GM21367 (cell line): ENCODE measurements around the gene HERC4.
A peak's percentile ranks its signal among the peaks of the same experiment; 100 is the strongest.
"Not testable (repeated sequence)": the region's sequence is repeated elsewhere in the genome, so short reads cannot be mapped to it uniquely, and the experiment has no call there.

Experiments
- ATAC-seq: cut with Tn5 transposase; IDR thresholded peaks from one replicate; pipeline ENCODE4 v1.9.1; 2021; ENCODE audit not compliant: unreplicated experiment

Gene HERC4

DNA sequence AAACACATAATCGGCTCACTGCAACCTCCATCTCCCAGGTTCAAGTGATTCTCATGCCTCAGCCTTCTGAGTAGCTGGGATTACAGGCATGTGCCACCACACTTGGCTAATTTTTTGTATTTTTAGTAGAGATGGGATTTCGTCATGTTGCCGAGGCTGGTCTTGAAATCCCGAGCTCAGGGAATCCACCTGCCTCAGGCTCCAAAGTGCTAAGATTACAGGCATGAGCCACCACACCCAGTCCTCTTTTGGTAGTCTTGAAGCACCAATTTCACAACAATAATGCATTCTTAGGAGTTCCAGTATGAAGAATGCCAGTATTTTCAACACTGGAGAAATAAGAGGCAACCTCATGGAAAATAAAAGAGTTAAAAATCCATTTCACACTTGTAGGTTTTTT, 109.0 kb downstream of the HERC4 start:
- not testable (repeated sequence) for ATAC-seq

- no peak for ATAC-seq
Measured at GRCh38 chr10:67965456-67965855, 109.6 kb downstream of the HERC4 start.

GRCh38 chr10:67959839-67960476, 115.1 kb downstream of the HERC4 start:
- no peak for ATAC-seq

DNA sequence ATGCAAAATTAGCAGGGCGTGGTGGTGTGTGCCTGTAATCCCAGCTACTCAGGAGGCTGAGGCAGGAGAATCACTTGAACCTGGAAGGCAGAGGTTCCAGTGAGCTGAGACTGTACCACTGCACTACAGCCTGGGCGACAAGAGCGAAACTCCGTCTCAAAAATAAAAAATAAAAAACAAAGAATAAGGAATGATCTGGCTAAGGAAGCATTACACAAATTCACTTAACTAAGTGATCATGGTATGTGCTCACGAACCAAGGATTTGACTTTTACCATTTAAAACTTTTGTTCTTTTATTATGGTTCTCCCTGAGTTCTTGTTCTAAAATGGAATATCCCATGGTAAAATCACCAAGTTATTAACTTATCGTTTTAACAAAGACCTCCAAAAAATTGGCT, 119.5 kb downstream of the HERC4 start:
- no peak for ATAC-seq

GRCh38 chr10:67943917-67944316, 131.2 kb downstream of the HERC4 start:
- ATAC-seq = no peak

DNA sequence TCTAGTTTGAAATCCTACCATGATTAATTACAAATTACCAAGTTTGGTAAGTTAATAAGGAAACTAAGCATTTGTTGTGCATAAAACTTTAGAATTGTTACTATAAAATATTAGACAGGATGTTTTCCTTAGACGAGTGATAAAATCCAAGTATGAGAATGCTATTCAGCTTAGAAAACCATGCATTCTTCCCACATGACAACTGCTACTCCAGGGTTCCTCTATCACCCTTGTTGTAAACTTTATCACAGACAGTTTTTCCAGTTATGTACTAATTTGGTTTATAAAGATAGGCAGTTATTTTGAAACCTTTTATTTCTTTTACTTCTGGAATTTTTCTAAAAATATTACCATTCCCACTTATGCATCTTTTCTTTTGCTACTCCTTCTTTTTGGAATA, 138.7 kb downstream of the HERC4 start:
- no peak for ATAC-seq

- ATAC-seq = no peak
Measured at GRCh38 chr10:67935223-67935622, 139.9 kb downstream of the HERC4 start.

- ATAC-seq = no peak
Measured at GRCh38 chr10:67934336-67934735, 140.7 kb downstream of the HERC4 start.

- no peak for ATAC-seq
Measured at GRCh38 chr10:67933199-67933598, 141.9 kb downstream of the HERC4 start.

DNA sequence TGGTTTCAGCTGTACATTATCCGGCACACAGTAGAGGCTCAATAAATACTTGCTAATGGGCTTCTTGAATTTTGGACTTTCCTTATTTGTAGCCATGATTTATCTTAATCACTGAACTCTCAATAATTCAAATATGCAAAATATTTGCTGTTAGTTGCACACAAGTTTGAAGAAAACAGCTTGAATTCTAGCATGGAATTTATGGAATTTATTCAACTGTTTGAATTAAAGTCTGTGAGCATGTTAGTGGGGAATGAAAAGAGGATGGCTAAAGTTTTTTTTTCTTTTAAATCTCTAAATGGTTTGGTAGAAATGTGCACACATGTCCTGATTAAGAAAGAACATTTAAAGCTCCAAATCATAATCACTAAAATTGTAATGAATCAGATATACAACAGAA, 148.1 kb downstream of the HERC4 start:
- no peak for ATAC-seq

DNA sequence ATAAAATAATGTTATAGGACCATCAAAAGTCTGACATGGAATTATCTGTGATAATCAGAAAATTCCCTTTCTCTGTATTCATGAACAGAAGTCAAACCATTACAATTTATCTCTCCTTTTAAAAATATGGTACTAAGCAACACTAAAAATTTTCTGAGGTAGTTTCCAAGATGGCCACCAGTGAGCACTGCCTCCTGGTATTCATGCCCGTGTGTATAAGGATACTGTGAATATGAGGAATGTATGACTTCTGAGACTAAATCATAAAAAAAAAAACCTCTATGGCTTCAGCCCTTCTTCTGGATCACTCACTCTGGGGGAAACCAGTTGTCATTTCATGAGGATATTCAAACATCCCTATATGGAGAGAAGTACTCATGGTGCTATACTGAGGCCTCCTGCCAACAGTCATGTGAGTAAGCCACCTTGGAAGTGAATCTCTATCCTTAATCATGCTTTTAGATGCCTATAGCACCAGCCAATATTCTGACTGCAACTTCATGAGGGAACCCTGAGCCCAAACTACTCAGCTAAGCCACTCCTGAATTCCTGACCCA, 149.6 kb downstream of the HERC4 start:
- no peak for ATAC-seq

GRCh38 chr10:67924136-67924535, 150.9 kb downstream of the HERC4 start:
- ATAC-seq = no peak

GRCh38 chr10:67923551-67923950, 151.5 kb downstream of the HERC4 start:
- no peak for ATAC-seq

DNA sequence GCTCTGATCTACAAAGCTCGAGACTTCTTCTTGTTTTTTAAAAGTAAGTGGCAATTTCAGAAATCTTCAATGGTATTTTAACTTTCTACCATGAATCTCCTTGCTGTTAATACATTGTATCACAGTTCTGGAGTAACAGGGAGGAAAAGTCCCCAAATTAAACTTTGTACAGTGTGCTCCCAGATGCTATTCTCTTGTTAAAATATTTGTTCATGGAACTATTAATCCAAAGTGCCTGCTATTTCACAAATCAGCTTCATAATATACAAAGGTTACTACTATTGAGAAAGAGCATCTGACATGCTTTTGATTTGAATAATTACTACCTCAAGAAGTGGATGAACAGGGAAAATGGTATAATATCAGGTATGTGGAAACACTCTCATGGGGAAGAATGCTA, 154.0 kb downstream of the HERC4 start:
- ATAC-seq = no peak

DNA sequence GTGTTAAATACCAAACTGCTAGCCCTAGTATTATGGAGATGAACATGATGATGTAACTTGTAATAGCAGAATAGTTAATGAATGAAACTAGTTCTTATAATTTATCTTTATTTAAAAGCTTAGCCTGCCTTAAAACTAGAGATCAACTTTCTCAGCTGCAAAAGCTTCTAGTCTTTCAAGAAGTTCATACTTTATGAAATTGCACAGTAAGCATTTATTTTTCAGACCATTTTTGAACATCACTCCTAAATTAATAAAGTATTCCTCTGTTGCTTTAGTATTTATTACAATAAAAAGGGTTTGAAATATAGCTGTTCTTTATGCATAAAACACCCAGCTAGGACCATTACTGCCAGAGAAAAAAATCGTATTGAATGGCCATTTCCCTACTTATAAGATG, 157.4 kb downstream of the HERC4 start:
- ATAC-seq = no peak

GRCh38 chr10:67917169-67917568, 157.9 kb downstream of the HERC4 start:
- ATAC-seq = no peak

GRCh38 chr10:67914777-67915340, 160.2 kb downstream of the HERC4 start:
- no peak for ATAC-seq

DNA sequence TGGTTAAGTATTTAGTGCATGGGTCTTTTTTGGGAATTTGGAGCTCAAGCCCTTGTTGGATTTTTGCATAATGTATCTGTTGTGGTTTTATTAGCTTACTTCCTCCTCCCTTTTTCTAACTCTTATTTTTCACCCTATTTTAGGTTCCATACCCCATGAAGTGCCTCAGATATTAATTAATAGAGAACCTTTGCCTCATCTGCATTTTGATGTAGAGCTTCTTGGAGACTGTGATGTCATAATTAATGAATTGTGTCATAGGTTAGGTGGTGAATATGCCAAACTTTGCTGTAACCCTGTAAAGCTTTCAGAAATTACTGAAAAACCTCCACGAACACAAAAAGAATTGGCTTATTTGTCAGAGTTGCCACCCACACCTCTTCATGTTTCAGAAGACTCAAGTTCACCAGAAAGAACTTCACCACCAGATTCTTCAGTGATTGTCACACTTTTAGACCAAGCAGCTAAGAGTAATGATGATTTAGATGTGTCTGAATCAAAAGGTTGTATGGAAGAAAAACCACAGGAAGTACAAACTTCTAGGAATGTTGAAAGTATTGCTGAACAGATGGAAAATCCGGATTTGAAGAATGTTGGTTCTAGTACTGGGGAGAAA, 162.6 kb downstream of the HERC4 start:
- no peak for ATAC-seq

DNA sequence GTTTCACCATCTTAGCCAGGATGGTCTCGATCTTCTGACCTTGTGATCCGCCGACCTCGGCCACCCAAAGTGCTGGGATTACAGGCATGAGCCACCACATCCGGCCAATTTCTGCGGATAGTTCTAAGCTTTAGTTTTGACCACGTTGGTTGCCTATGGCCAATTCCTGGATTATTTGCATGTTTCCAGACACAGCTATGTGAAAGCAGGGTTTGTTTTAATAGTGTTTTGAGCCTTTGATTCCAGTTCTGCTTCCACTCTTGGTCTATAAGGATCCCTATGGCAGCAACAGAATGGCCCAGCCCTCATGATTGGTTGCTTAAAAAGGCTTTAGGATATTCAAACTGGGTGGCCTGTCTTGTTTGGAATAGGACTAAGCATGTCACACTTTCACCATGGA, 171.5 kb downstream of the HERC4 start:
- ATAC-seq = no peak

- no peak for ATAC-seq
Measured at GRCh38 chr10:67893637-67894036, 181.4 kb downstream of the HERC4 start.

DNA sequence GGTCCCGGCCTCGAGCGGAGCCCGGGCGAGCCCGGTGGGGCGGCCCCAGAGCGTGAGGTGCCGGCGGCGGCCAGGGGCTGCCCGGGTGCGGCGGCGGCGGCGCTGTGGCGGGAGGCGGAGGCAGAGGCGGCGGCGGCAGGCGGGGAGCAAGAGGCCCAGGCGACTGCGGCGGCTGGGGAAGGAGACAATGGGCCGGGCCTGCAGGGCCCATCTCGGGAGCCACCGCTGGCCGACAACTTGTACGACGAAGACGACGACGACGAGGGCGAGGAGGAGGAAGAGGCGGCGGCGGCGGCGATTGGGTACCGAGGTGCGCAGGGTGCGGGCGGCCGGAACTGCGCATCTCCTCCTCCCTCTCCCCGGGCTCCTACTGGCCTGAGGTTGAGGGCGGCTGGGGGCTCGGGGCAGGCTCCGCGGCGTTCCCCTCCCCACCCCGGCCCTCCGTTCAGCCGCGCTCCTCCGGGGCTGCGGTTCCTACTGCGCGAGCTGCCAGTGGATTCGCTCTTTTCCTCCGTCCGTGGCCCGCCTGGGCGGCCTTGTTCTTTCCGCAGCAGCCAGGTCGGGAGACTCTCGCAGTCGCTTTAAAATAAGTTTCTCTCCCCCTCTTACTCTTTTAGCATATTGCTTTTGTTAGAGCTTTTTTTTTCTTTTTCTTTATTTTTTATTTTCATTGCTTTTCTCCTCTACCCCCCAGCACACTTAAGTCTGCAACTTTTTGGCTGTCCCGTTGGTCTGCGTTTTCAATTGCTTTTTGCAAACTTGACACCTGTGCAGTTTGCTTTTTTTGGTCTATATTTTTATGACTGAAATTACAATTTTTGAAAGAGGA, 190.0 kb downstream of the HERC4 start:
- peak; percentile 47 for ATAC-seq
